GM21367 (cell line): ENCODE measurements around the gene APOA4.

Experiments used
- ATAC-seq: cut with Tn5 transposase; IDR thresholded peaks from one replicate; pipeline ENCODE4 v1.9.1; 2021; ENCODE audit not compliant: unreplicated experiment

APOA4 gene

DNA sequence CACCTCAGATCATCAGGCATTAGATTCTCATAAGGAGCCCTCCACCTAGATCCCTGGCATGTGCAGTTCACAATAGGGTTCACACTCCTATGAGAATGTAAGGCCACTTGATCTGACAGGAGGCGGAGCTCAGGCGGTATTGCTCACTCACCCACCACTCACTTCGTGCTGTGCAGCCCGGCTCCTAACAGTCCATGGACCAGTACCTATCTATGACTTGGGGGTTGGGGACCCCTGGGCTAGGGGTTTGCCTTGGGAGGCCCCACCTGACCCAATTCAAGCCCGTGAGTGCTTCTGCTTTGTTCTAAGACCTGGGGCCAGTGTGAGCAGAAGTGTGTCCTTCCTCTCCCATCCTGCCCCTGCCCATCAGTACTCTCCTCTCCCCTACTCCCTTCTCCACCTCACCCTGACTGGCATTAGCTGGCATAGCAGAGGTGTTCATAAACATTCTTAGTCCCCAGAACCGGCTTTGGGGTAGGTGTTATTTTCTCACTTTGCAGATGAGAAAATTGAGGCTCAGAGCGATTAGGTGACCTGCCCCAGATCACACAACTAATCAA lies 8.8 kb upstream of the APOA4 start:
- ATAC-seq = no peak

DNA sequence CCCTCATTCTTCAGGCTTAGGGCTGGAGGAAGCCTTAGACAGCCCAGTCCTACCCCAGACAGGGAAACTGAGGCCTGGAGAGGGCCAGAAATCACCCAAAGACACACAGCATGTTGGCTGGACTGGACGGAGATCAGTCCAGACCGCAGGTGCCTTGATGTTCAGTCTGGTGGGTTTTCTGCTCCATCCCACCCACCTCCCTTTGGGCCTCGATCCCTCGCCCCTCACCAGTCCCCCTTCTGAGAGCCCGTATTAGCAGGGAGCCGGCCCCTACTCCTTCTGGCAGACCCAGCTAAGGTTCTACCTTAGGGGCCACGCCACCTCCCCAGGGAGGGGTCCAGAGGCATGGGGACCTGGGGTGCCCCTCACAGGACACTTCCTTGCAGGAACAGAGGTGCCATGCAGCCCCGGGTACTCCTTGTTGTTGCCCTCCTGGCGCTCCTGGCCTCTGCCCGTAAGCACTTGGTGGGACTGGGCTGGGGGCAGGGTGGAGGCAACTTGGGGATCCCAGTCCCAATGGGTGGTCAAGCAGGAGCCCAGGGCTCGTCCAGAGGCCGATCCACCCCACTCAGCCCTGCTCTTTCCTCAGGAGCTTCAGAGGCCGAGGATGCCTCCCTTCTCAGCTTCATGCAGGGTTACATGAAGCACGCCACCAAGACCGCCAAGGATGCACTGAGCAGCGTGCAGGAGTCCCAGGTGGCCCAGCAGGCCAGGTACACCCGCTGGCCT lies 7.2 kb upstream of the APOA4 start:
- ATAC-seq = no peak

DNA sequence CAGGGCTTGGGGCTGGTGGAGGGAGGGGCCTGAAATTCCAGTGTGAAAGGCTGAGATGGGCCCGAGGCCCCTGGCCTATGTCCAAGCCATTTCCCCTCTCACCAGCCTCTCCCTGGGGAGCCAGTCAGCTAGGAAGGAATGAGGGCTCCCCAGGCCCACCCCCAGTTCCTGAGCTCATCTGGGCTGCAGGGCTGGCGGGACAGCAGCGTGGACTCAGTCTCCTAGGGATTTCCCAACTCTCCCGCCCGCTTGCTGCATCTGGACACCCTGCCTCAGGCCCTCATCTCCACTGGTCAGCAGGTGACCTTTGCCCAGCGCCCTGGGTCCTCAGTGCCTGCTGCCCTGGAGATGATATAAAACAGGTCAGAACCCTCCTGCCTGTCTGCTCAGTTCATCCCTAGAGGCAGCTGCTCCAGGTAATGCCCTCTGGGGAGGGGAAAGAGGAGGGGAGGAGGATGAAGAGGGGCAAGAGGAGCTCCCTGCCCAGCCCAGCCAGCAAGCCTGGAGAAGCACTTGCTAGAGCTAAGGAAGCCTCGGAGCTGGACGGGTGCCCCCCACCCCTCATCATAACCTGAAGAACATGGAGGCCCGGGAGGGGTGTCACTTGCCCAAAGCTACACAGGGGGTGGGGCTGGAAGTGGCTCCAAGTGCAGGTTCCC lies 6.5 kb upstream of the APOA4 start, which contains the start of gene APOC3:
APOC3 (plus strand) TSS at position 383 of the 659 bp plus-strand sequence. CDS start 676 bp downstream, outside the sequence.
- ATAC-seq = no peak

DNA sequence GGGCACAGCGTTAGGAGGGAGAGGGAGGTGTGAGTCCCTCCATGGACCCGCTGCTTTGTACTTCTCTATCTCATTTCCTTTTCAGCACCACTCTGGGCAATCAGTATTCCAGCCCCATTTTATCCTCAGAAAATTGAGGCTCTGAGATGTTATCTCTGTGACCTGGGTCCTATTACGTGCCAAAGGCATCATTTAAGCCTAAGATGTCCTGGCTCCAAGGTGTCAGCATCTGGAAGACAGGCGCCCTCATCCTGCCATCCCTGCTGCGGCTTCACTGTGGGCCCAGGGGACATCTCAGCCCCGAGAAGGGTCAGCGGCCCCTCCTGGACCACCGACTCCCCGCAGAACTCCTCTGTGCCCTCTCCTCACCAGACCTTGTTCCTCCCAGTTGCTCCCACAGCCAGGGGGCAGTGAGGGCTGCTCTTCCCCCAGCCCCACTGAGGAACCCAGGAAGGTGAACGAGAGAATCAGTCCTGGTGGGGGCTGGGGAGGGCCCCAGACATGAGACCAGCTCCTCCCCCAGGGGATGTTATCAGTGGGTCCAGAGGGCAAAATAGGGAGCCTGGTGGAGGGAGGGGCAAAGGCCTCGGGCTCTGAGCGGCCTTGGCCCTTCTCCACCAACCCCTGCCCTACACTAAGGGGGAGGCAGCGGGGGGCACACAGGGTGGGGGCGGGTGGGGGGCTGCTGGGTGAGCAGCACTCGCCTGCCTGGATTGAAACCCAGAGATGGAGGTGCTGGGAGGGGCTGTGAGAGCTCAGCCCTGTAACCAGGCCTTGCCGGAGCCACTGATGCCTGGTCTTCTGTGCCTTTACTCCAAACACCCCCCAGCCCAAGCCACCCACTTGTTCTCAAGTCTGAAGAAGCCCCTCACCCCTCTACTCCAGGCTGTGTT lies 5.8 kb upstream of the APOA4 start:
- ATAC-seq = no peak

- no peak for ATAC-seq
Measured at GRCh38 chr11:116827461-116827860, 4.4 kb upstream of the APOA4 start.

- ATAC-seq = no peak
Measured at GRCh38 chr11:116826751-116827431, 3.8 kb upstream of the APOA4 start.

GRCh38 chr11:116825854-116826750 lies 3.0 kb upstream of the APOA4 start:
- ATAC-seq = no peak

DNA sequence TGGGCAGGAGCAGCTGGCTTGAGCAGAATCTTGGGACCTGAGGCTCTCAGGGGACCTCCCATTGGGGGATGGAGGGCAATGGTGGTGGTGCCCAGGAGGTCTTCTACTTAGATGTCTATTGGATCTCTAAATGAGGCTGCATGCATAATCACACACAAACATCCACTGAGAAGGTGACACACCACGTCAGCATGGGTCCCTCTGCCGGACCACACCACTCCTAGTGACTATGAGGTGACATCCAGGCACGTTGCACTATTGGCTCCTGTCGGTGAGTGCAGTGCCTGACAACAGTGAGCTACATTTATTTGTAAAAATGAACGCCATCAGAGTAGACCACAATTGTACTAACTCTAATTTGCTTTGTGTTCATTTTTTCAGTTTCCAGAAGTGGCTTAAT lies 2.3 kb upstream of the APOA4 start:
- ATAC-seq = no peak

DNA sequence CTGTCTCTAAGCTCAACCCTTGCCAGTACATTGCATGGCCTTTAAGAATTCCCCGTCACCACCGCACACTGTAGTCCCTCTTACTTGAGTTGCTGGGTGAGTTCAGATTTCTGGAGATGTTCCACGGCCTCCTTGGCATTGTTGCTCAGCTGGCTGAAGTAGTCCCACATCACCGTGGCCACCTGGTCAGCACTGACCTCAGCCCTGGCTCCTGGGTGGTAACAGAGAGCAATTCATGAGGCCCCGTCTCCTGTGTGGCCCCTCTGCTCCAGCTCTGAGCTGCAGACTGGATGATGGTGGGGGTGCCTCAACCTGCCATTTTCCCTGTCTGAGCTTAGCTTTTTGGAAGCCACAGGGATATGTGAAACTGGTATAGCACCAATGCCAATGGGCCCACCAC lies 529 bp downstream of the APOA4 start:
- no peak for ATAC-seq

- ATAC-seq = no peak
Measured at GRCh38 chr11:116821050-116821918, 1.8 kb downstream of the APOA4 start.

DNA sequence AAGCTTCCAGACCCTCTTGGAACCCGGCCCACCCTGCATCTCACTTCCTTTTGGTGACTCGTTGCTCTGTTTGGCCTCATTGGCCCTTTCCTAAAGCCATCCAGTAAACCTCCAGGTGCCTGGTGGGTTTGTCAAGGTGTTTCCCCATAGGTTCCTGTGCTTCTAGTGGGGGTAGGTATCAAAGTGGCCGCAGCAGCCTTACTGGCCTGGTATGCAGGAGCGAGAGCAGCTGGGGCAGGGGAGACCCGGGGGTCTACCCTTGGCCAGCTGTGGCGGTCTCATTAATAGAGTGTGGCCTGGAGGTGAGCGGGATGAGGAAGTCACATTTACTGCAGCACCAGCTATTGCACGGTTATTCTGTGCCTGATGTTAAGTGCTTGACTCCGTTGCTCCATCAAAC lies 4.1 kb downstream of the APOA4 start:
- no peak for ATAC-seq

DNA sequence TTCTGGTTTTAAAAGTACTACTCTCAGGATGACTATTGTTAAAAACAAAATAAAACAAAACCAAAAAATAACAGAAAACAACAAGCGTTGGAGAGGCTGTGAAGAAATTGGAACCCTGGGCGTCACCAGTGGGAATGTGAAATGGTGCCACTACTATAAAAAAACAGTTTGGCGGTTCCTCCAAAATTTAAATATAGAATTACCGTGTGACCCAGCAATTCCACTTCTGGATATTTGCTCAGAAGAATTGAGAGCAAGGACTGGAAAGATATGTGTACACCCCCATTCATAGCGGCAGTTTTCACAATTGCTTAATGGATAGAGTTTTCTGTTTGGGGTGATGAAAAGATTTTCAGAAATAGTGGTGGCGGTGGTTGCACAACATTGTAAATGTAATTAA lies 8.6 kb downstream of the APOA4 start:
- ATAC-seq = no peak

DNA sequence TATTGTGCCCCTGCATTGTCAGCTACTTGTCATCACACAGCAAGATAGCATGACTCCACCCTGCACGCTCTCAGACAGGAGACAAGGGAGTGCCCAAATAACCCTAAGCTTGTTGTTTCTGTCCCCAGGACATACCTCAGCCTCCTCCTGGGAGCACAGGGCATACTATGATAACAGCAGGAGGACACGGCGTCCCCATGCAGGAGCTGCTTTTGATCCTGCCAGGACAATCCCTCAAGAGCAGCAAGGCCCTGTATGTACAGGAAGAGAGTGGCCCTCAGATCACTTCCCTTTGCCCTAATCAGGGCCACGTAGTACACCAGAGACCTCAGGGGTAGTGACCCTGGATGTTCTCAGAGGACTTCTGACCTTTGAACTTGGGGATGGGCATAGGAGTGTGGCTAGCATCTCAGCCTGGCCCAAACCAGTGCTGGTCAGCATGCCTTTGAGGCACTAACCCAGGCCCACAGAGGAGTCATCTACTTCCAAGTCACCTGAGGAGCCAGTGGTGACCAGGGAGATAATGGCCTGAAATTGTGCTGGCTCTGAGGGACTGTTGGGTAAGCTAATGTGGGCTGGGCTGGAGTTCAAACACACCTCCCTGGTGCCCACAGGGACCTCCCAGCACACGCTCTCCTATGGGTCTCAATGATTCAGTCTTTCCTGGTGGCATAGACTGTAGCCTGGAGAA lies 9.2 kb downstream of the APOA4 start:
- no peak for ATAC-seq

DNA sequence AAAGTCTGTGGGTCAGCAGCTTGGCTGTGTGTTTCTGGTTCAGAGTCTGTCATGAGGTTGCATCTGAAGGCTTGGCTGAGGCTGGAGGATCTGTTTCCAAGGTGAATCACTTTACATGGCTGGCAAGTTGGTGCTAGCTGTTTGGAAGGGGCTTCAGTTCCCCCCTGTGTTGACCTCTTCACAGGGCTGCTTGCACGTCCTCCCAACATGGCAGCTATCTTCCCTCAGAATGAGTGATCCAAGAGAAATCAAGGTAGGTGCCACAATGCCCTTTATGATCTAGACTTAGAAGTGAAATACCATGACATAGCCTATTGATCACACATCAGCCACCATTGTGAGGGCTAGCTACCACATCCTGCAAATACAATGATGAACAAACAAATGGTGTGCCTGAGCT lies 9.9 kb downstream of the APOA4 start:
- ATAC-seq = no peak

DNA sequence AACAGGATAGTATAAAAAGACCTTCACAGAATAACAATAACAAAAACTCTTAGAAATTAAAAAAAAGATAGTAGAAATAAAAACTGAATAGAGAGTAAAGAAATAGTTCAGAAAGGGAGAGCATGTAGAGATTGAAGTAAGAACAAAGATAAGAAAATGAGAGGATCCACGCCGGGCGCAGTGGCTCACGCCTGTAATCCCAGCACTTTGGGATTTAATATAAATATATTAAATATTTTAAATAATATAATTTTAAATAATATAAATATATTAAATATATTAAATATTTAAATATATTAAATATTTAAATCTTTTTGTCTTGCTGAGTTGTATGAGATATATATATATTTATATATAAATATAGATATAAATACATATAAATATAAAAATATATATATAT lies 11.0 kb downstream of the APOA4 start:
- no peak for ATAC-seq

- ATAC-seq = no peak
Measured at GRCh38 chr11:116811194-116811593, 11.9 kb downstream of the APOA4 start.

GRCh38 chr11:116808262-116809175 lies 14.6 kb downstream of the APOA4 start:
- no peak for ATAC-seq
